GM10847 (cell line): Measurements from ENCODE around the gene GDNF.

Experiments used
- POLR2A ChIP-seq: IDR thresholded peaks from 2 replicates; pipeline ENCODE4 v1.6.1; 2011; ENCODE audit not compliant: insufficient read length; ENCODE audit errors: extremely low read depth

Gene GDNF

GRCh38 chr5:37857696-37858095, 17.9 kb upstream of the GDNF start:
- no peak for TF ChIP-seq POLR2A

GRCh38 chr5:37855438-37855837, 15.6 kb upstream of the GDNF start:
- no peak for TF ChIP-seq POLR2A

DNA sequence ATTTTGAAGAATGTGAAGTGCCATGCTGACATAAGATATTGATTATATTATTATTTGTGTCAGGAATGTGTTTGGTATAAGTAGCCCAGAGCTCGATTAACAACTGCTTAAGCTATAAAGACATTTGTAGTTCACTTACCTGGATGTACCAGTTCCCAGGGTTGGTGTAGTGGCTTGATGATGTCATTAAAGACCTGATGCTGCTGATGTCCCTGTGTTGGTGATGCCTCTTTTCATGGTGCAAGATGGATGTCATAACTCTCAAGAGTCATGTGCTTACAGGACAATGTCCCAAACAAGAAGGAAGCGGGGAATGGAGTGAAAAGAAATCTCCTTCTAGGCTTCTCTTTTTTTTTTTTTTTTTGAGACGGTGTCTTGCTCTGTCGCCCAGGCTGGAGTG, 11.5 kb upstream of the GDNF start:
- TF ChIP-seq POLR2A, result no peak

GRCh38 chr5:37850226-37850865, 10.5 kb upstream of the GDNF start:
- no peak for TF ChIP-seq POLR2A

DNA sequence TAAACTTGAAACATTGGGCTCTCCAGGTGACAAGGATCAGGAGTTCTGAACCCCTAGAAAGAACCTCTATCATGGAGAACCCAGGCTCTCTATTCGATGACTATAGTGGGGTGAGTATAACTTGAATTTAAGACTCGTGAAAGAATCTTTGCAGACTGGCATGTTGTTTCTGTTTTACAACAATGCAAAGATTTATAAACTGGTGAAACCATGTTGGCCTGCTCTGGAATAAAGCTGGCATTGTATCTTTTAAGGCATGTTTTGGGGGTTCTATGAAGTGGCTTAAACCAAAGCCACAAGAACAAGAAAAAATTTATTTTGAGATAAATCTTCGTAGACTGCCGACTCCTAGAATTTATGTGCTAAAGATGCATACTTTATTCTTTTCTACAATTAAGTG, 9.8 kb upstream of the GDNF start:
- no peak for TF ChIP-seq POLR2A

DNA sequence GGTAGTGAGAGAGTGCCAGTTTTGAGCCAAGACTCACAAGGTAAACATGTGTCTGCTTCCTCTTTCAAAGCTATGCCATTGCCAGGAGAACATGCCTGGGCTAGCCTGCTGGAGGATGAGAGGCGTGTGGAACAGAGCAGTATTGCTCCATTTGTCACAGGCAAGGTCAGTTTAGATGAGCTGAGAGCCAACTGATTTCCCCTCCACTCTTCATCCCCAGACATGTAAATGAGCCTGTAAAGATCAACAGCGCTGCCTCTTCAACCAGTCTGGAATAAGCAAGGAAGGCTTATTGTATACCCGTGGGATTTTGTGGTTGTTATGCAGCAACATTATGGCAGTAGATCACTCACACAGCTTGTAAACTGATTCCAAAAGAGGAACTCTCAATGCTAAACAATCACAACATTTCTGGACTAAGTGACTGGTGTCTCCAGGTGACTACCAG, 8.2 kb upstream of the GDNF start:
- TF ChIP-seq POLR2A, result no peak

DNA sequence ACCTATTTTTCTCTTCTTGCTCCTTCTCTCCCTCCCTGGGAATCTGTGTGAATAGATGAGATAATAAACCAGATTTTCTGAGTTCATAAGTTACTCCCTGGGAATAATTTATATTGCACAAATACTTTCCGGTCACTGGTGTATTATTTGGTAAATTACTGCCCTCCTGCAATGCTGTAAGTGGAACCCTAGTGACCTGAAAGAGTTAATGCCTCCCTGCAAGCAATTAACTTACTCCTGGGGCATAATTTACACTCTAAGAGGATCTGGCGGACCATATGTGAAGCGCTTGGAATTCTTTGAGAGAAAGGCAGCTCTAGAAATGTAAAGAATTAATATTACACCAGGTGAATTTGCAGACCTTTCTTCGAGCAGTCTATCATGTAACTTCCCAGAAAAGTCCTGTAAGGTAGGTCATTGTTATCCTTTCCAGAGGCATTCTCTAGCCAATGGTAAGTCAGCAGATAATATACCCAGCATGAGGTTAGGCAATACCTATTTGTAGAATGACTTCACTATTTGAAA, 7.0 kb upstream of the GDNF start:
- TF ChIP-seq POLR2A, result no peak

DNA sequence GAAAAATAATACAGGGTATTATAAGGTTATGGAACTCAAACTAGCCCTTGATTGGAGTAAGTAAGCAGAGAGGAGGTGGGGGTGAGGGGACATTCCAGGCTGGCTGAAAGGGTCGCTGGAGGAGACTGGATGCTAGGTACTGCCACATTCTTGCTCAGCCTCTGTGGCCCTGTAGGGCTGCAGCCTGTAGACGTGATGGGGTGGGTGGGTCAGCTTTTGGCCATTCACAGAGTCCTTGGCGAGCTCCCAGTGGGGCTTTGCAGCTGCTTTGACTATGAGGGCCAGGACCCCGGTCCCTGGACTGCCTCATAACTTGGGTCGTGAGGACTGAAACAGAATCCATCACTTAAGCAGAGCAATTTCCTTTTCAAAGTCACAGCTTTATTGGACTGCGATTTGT, 4.2 kb upstream of the GDNF start:
- TF ChIP-seq POLR2A, result no peak

GRCh38 chr5:37842048-37842447, 2.2 kb upstream of the GDNF start:
- no peak for TF ChIP-seq POLR2A

GRCh38 chr5:37841203-37841602, 1.4 kb upstream of the GDNF start:
- TF ChIP-seq POLR2A, result no peak

GRCh38 chr5:37840053-37841034, 503 bp upstream of the GDNF start:
- no peak for TF ChIP-seq POLR2A

- TF ChIP-seq POLR2A, result no peak
Measured at GRCh38 chr5:37838933-37839341, 904 bp downstream of the GDNF start.

GRCh38 chr5:37838152-37838932, 1.5 kb downstream of the GDNF start:
- no peak for TF ChIP-seq POLR2A

DNA sequence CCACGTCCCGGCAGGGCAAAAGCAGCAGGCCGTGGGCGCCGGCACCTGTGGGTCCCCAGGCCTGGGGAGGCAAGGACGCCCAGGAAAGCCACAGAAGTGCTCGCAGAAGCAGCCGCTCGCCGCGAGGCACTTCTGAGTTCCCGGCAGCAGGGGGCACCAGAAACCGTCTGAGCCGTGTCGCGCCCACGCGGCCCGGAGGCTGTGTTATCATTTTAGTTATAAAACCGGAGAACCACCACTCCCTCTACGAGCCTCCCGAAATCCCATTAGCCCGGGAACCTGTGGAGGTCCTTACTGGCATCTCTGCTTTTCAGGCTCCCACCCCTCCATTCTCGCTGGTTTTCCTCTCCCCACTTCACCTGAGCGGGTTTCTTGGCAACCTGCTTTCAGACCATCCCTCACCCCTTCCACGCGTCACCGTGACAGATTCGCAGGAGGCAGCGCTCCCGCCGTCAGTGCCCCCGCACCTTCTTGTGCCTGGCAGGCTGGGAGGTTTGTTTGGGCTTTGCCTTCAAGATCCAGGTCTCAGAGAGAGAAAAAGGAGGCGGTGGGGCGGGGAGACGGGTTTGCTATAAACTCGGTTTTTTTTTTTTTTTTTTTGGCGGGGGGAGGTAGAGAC, 2.3 kb downstream of the GDNF start:
- no peak for TF ChIP-seq POLR2A

GRCh38 chr5:37836592-37837413, 3.0 kb downstream of the GDNF start:
- no peak for TF ChIP-seq POLR2A

GRCh38 chr5:37836235-37836591, 3.6 kb downstream of the GDNF start:
- no peak for TF ChIP-seq POLR2A
